Body of pancreas (tissue), 4 donors: ENCODE results near the gene CFAP77. TPM values are rescaled to one million over a fixed set of nuclear protein-coding genes. Genes with fewer than 3 reads are reported as not detected.

Experiments
- ATAC-seq: fragments of 150-250 bp; one replicate; pipeline ENCODE4 v1.9.1; 2016
- DNase-seq, 4 donors: peaks; one replicate each; pipeline ENCODE4 v3.0.0-alpha.2; 2019
- H3K27ac ChIP-seq, 4 donors: fragments of 200-600 bp; sonication (generic); 1 replicate in 3 of 4; 2 replicates in 1 of 4; pipeline versions ENCODE4 v1.5.1 to v1.6.1; 2016 to 2019; ENCODE audit warnings: mild to moderate bottlenecking in 1 of 4, mixed read lengths in 1 of 4, moderate library complexity in 1 of 4
- H3K27me3 ChIP-seq, 2 donors: fragments of 200-600 bp; sonication (generic); one replicate each; pipeline ENCODE4 v1.6.0; 2016; ENCODE audit warnings: mild to moderate bottlenecking in 1 of 2
- H3K36me3 ChIP-seq, 2 donors: fragments of 200-600 bp; sonication (generic); replicated peaks in 1 of 2; 2 replicates each; pipeline ENCODE4 v1.5.1; 2016; ENCODE audit warnings: low read depth in 2 of 2; ENCODE audit not compliant: insufficient read depth in 1 of 2
- H3K4me1 ChIP-seq: fragments of 200-600 bp; sonication (generic); one replicate; pipeline ENCODE4 v1.6.0; 2016
- H3K4me3 ChIP-seq, 2 donors: fragments of 200-600 bp; sonication (generic); 1 replicate in 1 of 2; 2 replicates in 1 of 2; pipeline ENCODE4 v1.5.1; 2016 to 2019
- H3K9me3 ChIP-seq, 3 donors: fragments of 200-600 bp; sonication (generic); 1 replicate in 2 of 3; 2 replicates in 1 of 3; pipeline ENCODE4 v1.5.1; 2016
- CTCF ChIP-seq, 7 experiments: fragments of 450-650 bp in 4 of 7; fragments of 200-600 bp in 3 of 7; sonication (generic) in 3 of 7; IDR thresholded peaks; one replicate each; pipeline ENCODE4 v1.5.1; 2016 to 2019; ENCODE audit warnings: antibody characterized with exemption in 7 of 7
- POLR2A ChIP-seq, 3 donors: fragments of 450-650 bp; IDR thresholded peaks; one replicate each; pipeline ENCODE4 v1.6.1; 2016; ENCODE audit warnings: antibody characterized with exemption in 3 of 3, mild to moderate bottlenecking in 2 of 3
- WGBS, 2 donors: methylation state at CpG; one replicate each; pipeline ENCODE4 v1.1.5; 2017; 5-methylcytosine and 5-hydroxymethylcytosine counted together
- intact Hi-C: fragments of 100-400 bp; cut with DNase I; formaldehyde crosslinking; loops from one replicate; pipeline ENCODE4 v1.15.1; 2023
- total RNA-seq, 2 donors: library from RNA; depleted of rRNA; stranded (reverse); fragments of >200 nt; gene quantifications; one replicate each; pipeline ENCODE4 v1.1.0, GENCODE V29; 2016

Gene CFAP77
- total RNA-seq, 2 donors from 2014 or later: not detected

DNA sequence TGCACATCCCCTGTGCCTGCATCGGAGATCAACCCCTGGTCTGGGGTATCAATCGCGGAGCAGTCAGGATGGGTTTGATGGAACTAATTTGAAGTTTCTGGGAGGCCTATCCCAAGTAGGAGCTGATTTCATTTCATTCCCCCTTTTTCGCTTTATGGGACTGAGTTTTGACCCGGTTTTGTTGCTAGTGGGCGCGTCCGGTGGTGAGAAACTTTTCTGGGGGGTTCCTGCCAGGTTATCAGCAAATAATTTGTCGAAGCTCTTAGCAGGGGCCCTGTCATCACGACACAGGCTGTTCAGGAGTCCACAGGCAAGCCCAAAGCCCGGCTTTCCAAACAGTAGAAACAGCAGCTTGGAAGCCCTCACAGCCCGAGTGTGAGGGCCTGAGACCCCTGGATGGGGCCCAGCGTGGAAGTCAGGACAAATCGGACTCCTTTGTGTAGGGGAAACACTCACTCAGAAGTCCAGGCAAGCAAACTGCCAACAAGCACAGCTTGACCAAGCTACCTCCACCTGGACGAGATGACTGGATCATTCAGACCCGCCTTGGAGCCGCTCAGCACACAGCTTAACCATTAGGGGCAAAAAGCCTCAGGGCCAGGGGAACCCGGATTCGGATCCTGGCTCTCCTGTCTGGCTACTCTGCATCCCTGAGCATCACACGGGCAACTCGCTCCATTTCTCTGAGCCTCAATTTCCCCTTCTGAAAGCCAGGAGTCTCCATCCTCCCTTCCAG, 108.0 kb downstream of the CFAP77 start:
- 65% methylated on average over 15 to 21 of the region's 21 CpGs for WGBS, 2 donors
- Histone ChIP-seq H3K4me3 (no peak overlapping the region), H3K9me3 (no peaks in the 10 kb centered on the region), H3K4me1 (no peaks in the 10 kb centered on the region), H3K27me3 (no peaks in the 10 kb centered on the region), H3K36me3 (no peaks in the 10 kb centered on the region), H3K27ac (no peak overlapping the region)
- no peak for ATAC-seq
- TF ChIP-seq POLR2A (IDR thresholded peaks at IDR 0.05) (no peak), CTCF (IDR thresholded peaks at IDR 0.05) (no peak)
- DNase-seq: no peak
- intact Hi-C loops: no loop called here

- intact Hi-C loops: no loop called here
- TF ChIP-seq CTCF (IDR thresholded peaks at IDR 0.05) (no peak), POLR2A (IDR thresholded peaks at IDR 0.05) (no peak)
- no peak for DNase-seq
- Histone ChIP-seq H3K9me3 (no peaks in the 10 kb centered on the region), H3K36me3 (no peaks in the 10 kb centered on the region), H3K27ac (no peak overlapping the region), H3K4me1 (no peaks in the 10 kb centered on the region), H3K27me3 (no peaks in the 10 kb centered on the region), H3K4me3 (no peak overlapping the region)
- 67 to 77% methylated on average over 9 to 11 of the region's 11 CpGs for WGBS, 2 donors
- no peak for ATAC-seq
Measured at GRCh38 chr9:132518626-132519025, 108.6 kb downstream of the CFAP77 start.

DNA sequence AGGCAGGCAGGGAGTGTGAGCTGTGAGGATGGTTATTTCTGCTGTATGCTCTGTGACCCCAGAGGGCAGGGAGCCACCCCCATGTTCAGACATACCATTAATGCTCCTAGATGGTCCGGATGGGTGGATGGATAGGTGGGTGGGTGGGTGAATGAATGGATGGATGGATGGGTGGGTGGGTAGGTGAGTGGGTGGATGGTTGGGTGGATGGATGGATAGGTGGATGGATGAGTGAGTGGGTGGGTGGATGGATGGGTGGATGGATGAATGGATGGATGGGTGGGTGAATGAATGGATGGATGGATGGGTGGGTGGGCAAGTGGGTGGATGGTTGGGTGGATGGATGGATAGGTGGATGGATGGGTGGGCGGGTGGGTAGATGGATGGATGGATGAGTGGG, 109.0 kb downstream of the CFAP77 start:
- no peaks in the 10 kb centered on the region for H3K27me3 ChIP-seq
- no peak for TF ChIP-seq CTCF (IDR thresholded peaks at IDR 0.05)
- TF ChIP-seq POLR2A (IDR thresholded peaks at IDR 0.05): no peak
- H3K4me3 ChIP-seq: no peak overlapping the region
- no peak overlapping the region for H3K27ac ChIP-seq
- no peaks in the 10 kb centered on the region for H3K36me3 ChIP-seq
- WGBS, 2 donors: 55 to 62% methylated on average over 2 of the region's 2 CpGs
- no peak for DNase-seq
- H3K9me3 ChIP-seq: no peaks in the 10 kb centered on the region
- intact Hi-C loops: no loop called here
- no peaks in the 10 kb centered on the region for H3K4me1 ChIP-seq
- ATAC-seq: no peak

DNA sequence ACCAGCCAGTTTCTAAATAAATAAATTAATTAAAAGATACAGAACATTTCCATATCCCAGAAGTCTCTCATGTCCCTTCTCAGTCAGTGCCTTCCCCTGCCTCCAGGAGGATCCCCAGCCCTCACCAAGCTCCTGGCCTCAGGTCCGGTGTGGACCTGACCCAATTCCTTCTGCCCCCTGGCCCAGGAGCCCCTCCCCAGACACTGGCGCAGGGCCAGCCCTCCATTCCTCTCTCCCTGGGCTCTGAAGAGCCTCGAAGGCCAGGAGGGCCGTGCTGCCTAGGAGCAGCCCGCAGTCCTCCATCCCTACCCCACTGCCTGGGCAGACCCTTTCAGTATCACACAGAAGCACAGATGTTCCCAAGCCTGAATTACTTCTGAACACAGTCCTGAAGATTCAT, 110.6 kb downstream of the CFAP77 start:
- Histone ChIP-seq H3K36me3 (no peaks in the 10 kb centered on the region), H3K4me3 (no peak overlapping the region), H3K27ac (no peak overlapping the region), H3K27me3 (no peaks in the 10 kb centered on the region), H3K4me1 (no peaks in the 10 kb centered on the region), H3K9me3 (no peaks in the 10 kb centered on the region)
- 64 to 80% methylated on average over 2 to 5 of the region's 5 CpGs for WGBS, 2 donors
- DNase-seq: no peak
- TF ChIP-seq CTCF (IDR thresholded peaks at IDR 0.05) (no peak), POLR2A (IDR thresholded peaks at IDR 0.05) (no peak)
- ATAC-seq: no peak
- intact Hi-C loops: no loop called here
